ENCODE results near the gene MACROD2.

The MACROD2 gene

DNA sequence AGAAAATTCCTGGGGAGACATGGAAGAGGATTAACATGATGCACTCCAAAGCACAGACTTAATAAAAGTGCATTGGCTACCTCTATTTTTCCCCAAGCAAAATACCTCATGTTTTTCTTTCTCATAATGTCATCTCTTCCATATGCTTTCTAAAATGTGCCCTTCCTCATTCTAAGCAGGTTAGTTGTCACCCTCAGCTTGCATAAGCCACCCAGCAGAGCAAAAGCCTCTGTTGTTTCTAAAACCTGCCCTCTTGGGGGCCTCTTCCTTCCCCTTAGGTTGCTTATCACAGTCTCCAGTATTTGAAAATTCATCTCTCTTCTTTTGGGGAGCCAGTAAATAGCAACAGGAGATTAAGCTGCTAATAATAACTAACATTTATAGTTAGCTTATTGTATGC lies 525.7 kb downstream of the MACROD2 start:
- no peak overlapping the region for H3K4me3 ChIP-seq (ENCODE audit: low read depth, low read length)
- TF ChIP-seq, protein P1, sequence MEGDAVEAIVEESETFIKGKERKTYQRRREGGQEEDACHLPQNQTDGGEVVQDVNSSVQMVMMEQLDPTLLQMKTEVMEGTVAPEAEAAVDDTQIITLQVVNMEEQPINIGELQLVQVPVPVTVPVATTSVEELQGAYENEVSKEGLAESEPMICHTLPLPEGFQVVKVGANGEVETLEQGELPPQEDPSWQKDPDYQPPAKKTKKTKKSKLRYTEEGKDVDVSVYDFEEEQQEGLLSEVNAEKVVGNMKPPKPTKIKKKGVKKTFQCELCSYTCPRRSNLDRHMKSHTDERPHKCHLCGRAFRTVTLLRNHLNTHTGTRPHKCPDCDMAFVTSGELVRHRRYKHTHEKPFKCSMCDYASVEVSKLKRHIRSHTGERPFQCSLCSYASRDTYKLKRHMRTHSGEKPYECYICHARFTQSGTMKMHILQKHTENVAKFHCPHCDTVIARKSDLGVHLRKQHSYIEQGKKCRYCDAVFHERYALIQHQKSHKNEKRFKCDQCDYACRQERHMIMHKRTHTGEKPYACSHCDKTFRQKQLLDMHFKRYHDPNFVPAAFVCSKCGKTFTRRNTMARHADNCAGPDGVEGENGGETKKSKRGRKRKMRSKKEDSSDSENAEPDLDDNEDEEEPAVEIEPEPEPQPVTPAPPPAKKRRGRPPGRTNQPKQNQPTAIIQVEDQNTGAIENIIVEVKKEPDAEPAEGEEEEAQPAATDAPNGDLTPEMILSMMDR (IDR thresholded peaks at IDR 0.05; ENCODE audit: low read depth, low read length, missing control alignments), result no peak
- in situ Hi-C loops (cut with HindIII; ENCODE audit: low sequenced_read_pairs), result no loop called here
- DNase-seq (ENCODE audit: low read depth), result no peak

DNA sequence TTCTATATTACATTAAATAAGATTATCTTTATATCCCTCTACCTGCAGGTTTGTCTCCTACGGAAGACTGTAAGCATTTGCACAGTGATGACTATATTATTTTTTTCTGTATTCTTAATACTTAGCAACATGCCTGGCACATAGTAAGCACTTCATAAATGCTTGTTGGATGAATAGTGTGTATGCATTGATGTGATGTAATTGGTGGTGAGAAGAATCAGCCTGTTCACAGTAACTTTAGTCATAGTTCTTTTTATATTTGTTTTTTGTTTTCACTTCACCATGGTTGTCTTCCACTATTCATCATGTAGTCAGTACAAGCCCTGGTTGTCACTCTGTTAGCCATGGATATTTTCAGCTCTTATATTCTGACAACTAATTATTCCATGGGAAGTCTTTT lies 526.1 kb downstream of the MACROD2 start:
- in situ Hi-C loops (cut with HindIII; ENCODE audit: low sequenced_read_pairs), result no loop called here
- TF ChIP-seq, protein P1 (IDR thresholded peaks at IDR 0.05; ENCODE audit: low read depth, low read length, missing control alignments), result no peak
- DNase-seq (ENCODE audit: low read depth), result no peak
- H3K4me3 ChIP-seq (ENCODE audit: low read depth, low read length), result no peak overlapping the region

DNA sequence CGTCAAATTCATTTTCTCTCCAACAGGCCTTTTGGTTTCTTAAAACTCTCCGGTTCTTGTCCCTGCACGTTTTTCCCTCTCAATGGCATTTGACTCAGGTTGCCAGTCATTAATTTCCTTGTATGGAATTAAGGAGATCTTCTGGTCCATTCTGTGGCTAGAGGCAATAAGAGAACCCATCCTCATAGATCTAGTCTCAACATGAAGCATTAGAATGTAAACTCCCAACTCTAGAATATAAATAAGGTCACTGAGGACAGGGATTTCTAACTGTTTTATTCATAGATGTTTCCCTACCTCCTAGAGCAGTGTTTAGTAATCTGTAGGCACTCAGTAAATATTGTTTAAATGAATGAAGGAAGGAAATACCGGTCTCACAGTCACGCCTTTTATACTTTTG lies 527.3 kb downstream of the MACROD2 start:
- DNase-seq (ENCODE audit: low read depth), result no peak
- in situ Hi-C loops (cut with HindIII; ENCODE audit: low sequenced_read_pairs), result no loop called here
- TF ChIP-seq, protein P1 (IDR thresholded peaks at IDR 0.05; ENCODE audit: low read depth, low read length, missing control alignments), result no peak
- H3K4me3 ChIP-seq (ENCODE audit: low read depth, low read length), result no peak overlapping the region

DNA sequence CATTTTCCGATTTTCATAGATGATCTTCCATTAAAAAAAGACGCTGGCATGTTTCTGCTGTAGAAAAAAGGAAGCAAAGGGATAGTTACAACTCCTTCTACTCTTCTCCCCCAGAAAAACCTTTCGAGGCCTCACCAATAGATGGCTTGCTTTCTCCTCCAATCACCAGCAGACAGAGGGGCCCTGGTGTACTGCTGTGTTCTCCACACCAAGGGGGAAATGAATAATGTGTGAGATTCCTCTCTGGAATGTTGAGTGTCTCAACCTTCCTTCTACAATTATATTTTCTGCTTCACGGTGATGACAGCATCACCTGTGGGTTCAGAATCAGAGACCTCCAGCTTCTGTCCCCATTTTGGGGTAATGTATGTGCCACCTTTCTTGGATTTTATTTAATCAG lies 527.8 kb downstream of the MACROD2 start:
- in situ Hi-C loops (cut with HindIII; ENCODE audit: low sequenced_read_pairs), result no loop called here
- no peak for DNase-seq (ENCODE audit: low read depth)
- TF ChIP-seq, protein P1 (IDR thresholded peaks at IDR 0.05; ENCODE audit: low read depth, low read length, missing control alignments), result no peak
- H3K4me3 ChIP-seq (ENCODE audit: low read depth, low read length), result no peak overlapping the region

DNA sequence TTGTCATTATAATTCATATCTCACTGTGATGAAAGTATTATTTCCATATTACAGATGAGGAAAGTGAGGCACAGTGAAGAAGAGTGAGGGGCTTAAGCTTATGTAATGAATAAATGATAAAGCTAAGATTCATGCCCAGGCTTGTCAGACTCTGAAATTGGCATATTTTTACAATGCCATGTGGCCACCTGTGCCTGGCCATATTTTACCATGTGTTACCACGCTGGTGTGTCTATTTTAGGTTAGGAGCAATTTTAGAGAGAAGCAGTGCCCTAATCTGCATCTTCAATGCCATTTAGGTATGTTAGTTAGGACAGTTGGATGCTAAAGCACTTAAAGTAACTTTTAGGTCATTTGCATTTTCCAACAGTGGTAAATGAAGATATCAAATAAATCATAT lies 530.1 kb downstream of the MACROD2 start:
- TF ChIP-seq, protein P1 (IDR thresholded peaks at IDR 0.05; ENCODE audit: low read depth, low read length, missing control alignments), result no peak
- no peak overlapping the region for H3K4me3 ChIP-seq (ENCODE audit: low read depth, low read length)
- no peak for DNase-seq (ENCODE audit: low read depth)
- in situ Hi-C loops (cut with HindIII; ENCODE audit: low sequenced_read_pairs), result no loop called here

DNA sequence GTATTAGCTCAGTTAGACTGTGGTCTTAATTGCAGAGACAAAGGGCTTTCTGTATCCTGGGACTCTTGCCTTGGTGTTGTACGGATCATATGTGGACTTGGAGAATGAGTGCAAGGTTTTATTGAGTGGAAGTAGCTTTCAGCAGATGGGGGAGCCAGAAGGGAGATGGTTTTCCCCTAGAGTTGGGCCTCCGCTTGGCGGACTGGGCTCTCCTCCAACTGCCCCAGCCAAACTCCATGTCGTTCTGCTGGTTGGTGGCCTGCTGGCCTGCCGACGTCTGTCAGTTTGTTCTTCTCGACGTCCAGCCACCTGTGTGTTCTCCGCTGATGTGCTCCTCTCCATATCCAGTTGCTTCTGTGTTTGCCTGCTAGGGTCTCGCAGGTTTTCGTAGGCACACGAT lies 531.6 kb downstream of the MACROD2 start:
- in situ Hi-C loops (cut with HindIII; ENCODE audit: low sequenced_read_pairs), result no loop called here
- H3K4me3 ChIP-seq (ENCODE audit: low read depth, low read length), result no peak overlapping the region

More for the DNA sequence above, 531.6 kb downstream of the MACROD2 start:
- DNase-seq (ENCODE audit: low read depth), result no peak
- TF ChIP-seq, protein P1 (IDR thresholded peaks at IDR 0.05; ENCODE audit: low read depth, low read length, missing control alignments), result no peak

Data from astrocyte of the cerebellum (primary cell).